Measurements from ENCODE around the gene MPEG1.

MPEG1 gene

GRCh38 chr11:59212744-59213631 lies at the start of gene MPEG1:
TSS of gene MPEG1 (minus strand) at chr11:59212927. CDS start at chr11:59212865, 62 bp downstream.
- DNase-seq (ENCODE audit: low read depth, low spot score), result no peak

- no peak for DNase-seq (ENCODE audit: low read depth, low spot score)
These were observed 49.6 kb upstream of the MPEG1 start for GRCh38 chr11:59262177-59262818.

- DNase-seq (ENCODE audit: low read depth, low spot score), result peak; percentile 30
These were observed 48.4 kb upstream of the MPEG1 start for GRCh38 chr11:59261150-59261549.

GRCh38 chr11:59259867-59260475 lies 47.2 kb upstream of the MPEG1 start:
- no peak for DNase-seq (ENCODE audit: low read depth, low spot score)

- DNase-seq (ENCODE audit: low read depth, low spot score), result no peak
These were observed 46.3 kb upstream of the MPEG1 start for GRCh38 chr11:59259047-59259446.

- peak; percentile 81 for DNase-seq (ENCODE audit: low read depth, low spot score)
These were observed 42.6 kb upstream of the MPEG1 start for GRCh38 chr11:59255281-59255680.

GRCh38 chr11:59254286-59254685 lies 41.6 kb upstream of the MPEG1 start:
- DNase-seq (ENCODE audit: low read depth, low spot score), result no peak

- no peak for DNase-seq (ENCODE audit: low read depth, low spot score)
These were observed 40.3 kb upstream of the MPEG1 start for GRCh38 chr11:59253001-59253400.

- no peak for DNase-seq (ENCODE audit: low read depth, low spot score)
These were observed 36.8 kb upstream of the MPEG1 start for GRCh38 chr11:59249535-59249934.

- no peak for DNase-seq (ENCODE audit: low read depth, low spot score)
These were observed 35.0 kb upstream of the MPEG1 start for GRCh38 chr11:59247531-59248227.

GRCh38 chr11:59243633-59244032 lies 30.9 kb upstream of the MPEG1 start:
- no peak for DNase-seq (ENCODE audit: low read depth, low spot score)

GRCh38 chr11:59240322-59240721 lies 27.6 kb upstream of the MPEG1 start:
- DNase-seq (ENCODE audit: low read depth, low spot score), result no peak

GRCh38 chr11:59226396-59226795 lies 13.7 kb upstream of the MPEG1 start:
- DNase-seq (ENCODE audit: low read depth, low spot score), result no peak

- DNase-seq (ENCODE audit: low read depth, low spot score), result no peak
These were observed 12.3 kb upstream of the MPEG1 start for GRCh38 chr11:59225017-59225416.

GRCh38 chr11:59224351-59224928 lies 11.7 kb upstream of the MPEG1 start:
- no peak for DNase-seq (ENCODE audit: low read depth, low spot score)

- no peak for DNase-seq (ENCODE audit: low read depth, low spot score)
These were observed 10.9 kb upstream of the MPEG1 start for GRCh38 chr11:59223611-59224010.

GRCh38 chr11:59223177-59223576 lies 10.4 kb upstream of the MPEG1 start:
- no peak for DNase-seq (ENCODE audit: low read depth, low spot score)

- DNase-seq (ENCODE audit: low read depth, low spot score), result no peak
These were observed 9.8 kb upstream of the MPEG1 start for GRCh38 chr11:59222464-59223060.

- DNase-seq (ENCODE audit: low read depth, low spot score), result no peak
These were observed 8.7 kb upstream of the MPEG1 start for GRCh38 chr11:59221441-59221840.

GRCh38 chr11:59219836-59220235 lies 7.1 kb upstream of the MPEG1 start:
- DNase-seq (ENCODE audit: low read depth, low spot score), result no peak

GRCh38 chr11:59218893-59219292 lies 6.2 kb upstream of the MPEG1 start:
- no peak for DNase-seq (ENCODE audit: low read depth, low spot score)
